ENCODE data around the gene SYT5. TPM values are rescaled to one million over a fixed set of nuclear protein-coding genes. Genes with fewer than 3 reads are reported as not detected.

Gene SYT5
- total RNA-seq, 1 donor from 2014 or later = 23.7 TPM

DNA sequence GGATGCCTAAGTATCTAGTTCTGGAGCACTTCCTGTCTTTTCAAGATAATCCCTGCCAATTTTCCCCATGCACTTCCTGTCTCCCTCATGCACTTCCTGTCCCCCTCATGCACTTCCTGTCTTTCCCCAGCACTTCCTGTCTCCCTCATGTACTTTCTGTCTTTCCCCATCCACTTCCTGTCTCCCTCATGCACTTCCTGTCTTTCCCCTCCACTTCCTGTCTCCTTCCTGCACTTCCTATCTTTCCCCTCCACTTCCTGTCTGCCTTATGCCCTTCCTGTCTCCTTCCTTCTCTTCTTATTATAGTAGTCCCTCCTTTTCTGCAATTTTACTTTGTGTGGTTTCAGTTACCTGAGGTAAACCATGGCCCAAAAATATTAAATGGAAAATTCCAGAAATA is 28.1 kb downstream of the SYT5 start:
- Mint-ChIP-seq H3K27me3 (ENCODE audit: unreplicated experiment) (peaks cover 21% of the 10 kb centered on the region), H3K9me3 (ENCODE audit: unreplicated experiment) (peaks cover 14% of the 10 kb centered on the region), H3K27ac (ENCODE audit: unreplicated experiment) (no peak overlapping the region), H3K4me3 (ENCODE audit: unreplicated experiment) (no peak overlapping the region), H3K4me1 (ENCODE audit: low read depth, unreplicated experiment) (peaks cover 7% of the 10 kb centered on the region), H3K36me3 (ENCODE audit: unreplicated experiment) (peaks cover 5% of the 10 kb centered on the region)
- TF ChIP-seq CTCF (IDR thresholded peaks at IDR 0.05; ENCODE audit: partially characterized antibody, unreplicated experiment) = no peak
- no peak for DNase-seq

DNA sequence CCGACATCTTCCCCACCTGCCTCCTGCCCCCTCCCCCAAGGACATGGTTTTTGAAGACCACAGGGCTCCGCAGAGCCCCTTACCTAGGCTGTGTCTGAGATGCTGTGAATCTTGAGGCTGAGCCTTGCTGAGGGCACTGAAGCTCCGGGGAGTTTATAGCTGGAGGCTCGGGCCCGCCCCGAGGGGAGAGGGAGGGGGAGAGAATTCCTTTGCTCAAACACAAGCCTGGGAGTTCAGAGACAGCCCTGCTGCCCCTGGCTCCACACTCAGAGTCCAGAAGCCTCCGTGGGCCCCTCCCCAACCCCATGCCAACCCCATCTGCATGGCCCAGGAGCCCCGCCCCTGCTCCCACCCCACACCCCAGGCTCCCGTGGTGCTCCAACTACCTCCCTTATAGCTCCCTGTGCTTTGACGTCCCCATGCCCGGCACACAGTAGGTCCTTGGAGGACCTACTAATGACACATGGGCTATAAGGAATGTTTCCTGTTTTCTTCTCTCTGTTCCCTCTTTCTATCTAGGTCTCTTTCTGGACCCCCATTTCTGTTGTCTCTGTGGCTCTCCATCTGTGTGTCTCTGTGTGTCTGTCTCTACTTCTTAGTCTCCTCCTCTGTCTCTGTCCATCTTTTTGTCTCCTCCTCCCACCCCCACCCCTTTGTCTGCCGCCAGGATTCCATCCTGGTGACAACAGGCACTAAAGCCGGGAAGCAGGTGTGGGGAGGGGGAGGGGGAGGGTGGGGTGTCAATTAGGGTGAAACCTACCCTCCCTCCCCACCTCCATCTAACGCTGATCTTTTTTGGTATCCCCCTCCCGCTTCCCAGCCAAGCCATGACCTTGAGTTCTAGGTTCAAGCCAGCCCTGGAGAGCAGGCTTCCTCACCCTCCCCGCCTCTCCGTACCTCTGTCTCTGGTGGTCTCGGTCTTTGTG is 30.7 kb downstream of the SYT5 start, which contains the start of gene TNNT1:
Gene TNNT1 (minus strand): TSS at position 129 of the 926 bp plus-strand sequence. CDS start 2,049 bp downstream, outside the sequence.
- Mint-ChIP-seq H3K4me1 (ENCODE audit: low read depth, unreplicated experiment) (peaks cover 7% of the 10 kb centered on the region), H3K9me3 (ENCODE audit: unreplicated experiment) (peaks cover 12% of the 10 kb centered on the region), H3K27ac (ENCODE audit: unreplicated experiment) (peak within 1 kb of the TSS; percentile 73), H3K4me3 (ENCODE audit: unreplicated experiment) (peak within 1 kb of the TSS; percentile 20), H3K27me3 (ENCODE audit: unreplicated experiment) (peaks cover 22% of the 10 kb centered on the region), H3K36me3 (ENCODE audit: unreplicated experiment) (peaks cover 5% of the 10 kb centered on the region)
- TF ChIP-seq CTCF (IDR thresholded peaks at IDR 0.05; ENCODE audit: partially characterized antibody, unreplicated experiment) = no peak
- DNase-seq = no peak

DNA sequence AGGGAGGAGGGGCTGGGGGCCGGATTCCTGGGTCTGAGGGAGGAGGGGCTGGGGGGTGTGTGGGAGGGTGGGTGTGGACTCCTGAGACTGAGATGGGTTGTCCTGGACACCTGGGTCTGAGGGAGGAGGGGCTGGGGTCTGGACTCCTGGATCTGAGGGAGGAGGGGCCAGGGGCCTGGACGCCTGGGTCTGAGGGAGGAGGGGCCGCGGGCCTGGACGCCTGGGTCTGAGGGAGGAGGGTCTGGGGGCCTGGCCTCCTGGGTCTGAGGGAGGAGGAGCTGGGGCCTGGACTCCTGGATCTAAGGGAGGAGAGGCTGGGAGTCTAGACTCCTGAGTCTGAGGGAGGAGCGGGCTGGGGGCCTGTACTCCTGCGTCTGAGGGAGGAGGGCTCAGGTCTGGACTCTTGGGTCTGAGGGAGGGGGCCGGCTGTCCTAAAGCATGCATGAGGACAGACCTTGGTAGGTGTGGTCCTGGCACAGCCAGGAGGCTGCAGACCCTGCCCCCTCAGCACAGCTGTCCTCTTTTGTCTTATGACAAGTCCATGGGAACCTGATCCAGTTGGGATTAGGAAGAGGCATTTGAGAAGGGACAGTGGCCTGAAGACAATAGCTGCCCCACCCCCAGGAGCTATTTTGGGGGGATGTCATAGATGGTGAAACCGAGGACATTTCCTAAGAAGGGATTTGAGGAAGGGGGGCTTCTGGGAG is 32.4 kb downstream of the SYT5 start:
- peaks cover 9% of the 10 kb centered on the region for H3K9me3 Mint-ChIP-seq (ENCODE audit: unreplicated experiment)
- no peak overlapping the region for H3K27ac Mint-ChIP-seq (ENCODE audit: unreplicated experiment)
- H3K36me3 Mint-ChIP-seq (ENCODE audit: unreplicated experiment) = peaks cover 5% of the 10 kb centered on the region
- H3K4me3 Mint-ChIP-seq (ENCODE audit: unreplicated experiment) = no peak overlapping the region
- no peak for TF ChIP-seq CTCF (IDR thresholded peaks at IDR 0.05; ENCODE audit: partially characterized antibody, unreplicated experiment)
- DNase-seq = no peak
- H3K27me3 Mint-ChIP-seq (ENCODE audit: unreplicated experiment) = peaks cover 20% of the 10 kb centered on the region
- H3K4me1 Mint-ChIP-seq (ENCODE audit: low read depth, unreplicated experiment) = peaks cover 7% of the 10 kb centered on the region

GRCh38 chr19:55146705-55147273 is 33.3 kb downstream of the SYT5 start:
- Mint-ChIP-seq H3K27ac (ENCODE audit: unreplicated experiment) (no peak overlapping the region), H3K9me3 (ENCODE audit: unreplicated experiment) (peaks cover 4% of the 10 kb centered on the region), H3K36me3 (ENCODE audit: unreplicated experiment) (peaks cover 5% of the 10 kb centered on the region), H3K4me1 (ENCODE audit: low read depth, unreplicated experiment) (peaks cover 7% of the 10 kb centered on the region), H3K27me3 (ENCODE audit: unreplicated experiment) (peaks cover 16% of the 10 kb centered on the region), H3K4me3 (ENCODE audit: unreplicated experiment) (no peak overlapping the region)
- DNase-seq = peak; percentile 58
- no peak for TF ChIP-seq CTCF (IDR thresholded peaks at IDR 0.05; ENCODE audit: partially characterized antibody, unreplicated experiment)

All from glutamatergic neuron (in vitro differentiated cells).